Measurements from ENCODE around the gene STARD8.

The STARD8 gene

DNA sequence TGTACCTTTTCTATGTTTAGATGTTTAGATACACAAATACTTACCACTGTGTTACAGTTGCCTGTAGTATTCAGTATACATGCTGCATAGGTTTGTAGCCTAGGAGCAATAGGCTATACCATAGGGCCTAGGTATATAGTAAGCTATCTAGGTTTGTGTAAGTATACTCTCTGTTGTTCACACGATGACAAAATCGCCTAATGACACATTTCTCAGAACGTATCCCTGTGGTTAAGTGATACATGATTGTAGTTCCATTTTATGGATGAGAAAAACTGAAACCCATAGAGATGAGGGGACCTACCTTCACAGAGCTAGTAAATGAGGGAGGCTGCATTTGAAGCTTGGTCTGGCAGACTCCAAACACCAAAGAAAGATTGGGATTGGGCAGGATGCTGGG lies 102.0 kb downstream of the STARD8 start:
- TF ChIP-seq, protein P1, sequence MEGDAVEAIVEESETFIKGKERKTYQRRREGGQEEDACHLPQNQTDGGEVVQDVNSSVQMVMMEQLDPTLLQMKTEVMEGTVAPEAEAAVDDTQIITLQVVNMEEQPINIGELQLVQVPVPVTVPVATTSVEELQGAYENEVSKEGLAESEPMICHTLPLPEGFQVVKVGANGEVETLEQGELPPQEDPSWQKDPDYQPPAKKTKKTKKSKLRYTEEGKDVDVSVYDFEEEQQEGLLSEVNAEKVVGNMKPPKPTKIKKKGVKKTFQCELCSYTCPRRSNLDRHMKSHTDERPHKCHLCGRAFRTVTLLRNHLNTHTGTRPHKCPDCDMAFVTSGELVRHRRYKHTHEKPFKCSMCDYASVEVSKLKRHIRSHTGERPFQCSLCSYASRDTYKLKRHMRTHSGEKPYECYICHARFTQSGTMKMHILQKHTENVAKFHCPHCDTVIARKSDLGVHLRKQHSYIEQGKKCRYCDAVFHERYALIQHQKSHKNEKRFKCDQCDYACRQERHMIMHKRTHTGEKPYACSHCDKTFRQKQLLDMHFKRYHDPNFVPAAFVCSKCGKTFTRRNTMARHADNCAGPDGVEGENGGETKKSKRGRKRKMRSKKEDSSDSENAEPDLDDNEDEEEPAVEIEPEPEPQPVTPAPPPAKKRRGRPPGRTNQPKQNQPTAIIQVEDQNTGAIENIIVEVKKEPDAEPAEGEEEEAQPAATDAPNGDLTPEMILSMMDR (IDR thresholded peaks at IDR 0.05; ENCODE audit: extremely low read depth, insufficient read depth, missing control alignments) = no peak
- no peak for DNase-seq (ENCODE audit: low spot score)
- in situ Hi-C loops (cut with MboI; ENCODE audit: low pct_unique_long_range_greater_than_20kb, low sequenced_read_pairs, unreplicated experiment) = no loop called here

DNA sequence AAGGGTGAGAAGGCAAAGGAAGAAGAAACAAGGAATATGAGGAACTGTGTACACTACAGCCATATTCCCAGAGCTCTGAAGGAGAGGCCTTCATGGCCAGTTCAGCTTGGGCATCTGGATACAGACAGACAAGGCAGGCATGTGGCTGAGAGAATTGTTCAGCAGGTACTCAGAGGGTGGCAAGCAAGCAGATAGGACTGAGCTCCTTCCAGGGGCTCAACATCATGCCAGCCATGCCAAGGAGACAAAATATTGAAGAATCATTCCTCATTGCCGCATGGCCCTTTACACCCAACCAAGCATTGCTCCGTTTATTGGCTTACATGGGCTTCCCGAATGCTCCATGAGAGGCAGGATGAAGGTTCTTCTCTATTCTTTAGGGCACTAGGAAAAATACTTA lies 102.8 kb downstream of the STARD8 start:
- TF ChIP-seq, protein P1 (IDR thresholded peaks at IDR 0.05; ENCODE audit: extremely low read depth, insufficient read depth, missing control alignments) = no peak
- no peak for DNase-seq (ENCODE audit: low spot score)
- in situ Hi-C loops (cut with MboI; ENCODE audit: low pct_unique_long_range_greater_than_20kb, low sequenced_read_pairs, unreplicated experiment) = no loop called here

DNA sequence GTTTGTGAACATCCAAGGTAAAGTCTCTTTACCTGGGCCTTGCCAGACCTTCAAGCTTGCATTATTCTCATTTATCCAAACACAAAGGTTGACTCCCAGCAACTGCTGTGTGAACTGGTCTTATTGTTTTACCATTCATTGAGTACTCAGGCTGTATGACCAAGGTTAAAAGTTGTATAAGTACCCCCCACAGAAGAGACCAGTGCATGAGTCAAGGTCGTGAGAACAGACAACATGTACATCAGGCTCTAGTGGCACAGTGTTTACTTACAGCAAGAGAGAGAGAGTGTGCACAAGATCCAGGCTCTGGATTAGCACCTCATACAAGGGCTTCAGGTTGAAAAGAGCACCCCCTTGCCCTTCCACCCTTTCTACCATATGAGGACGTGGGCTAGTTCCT lies 103.9 kb downstream of the STARD8 start:
- in situ Hi-C loops (cut with MboI; ENCODE audit: low pct_unique_long_range_greater_than_20kb, low sequenced_read_pairs, unreplicated experiment) = no loop called here
- DNase-seq (ENCODE audit: low spot score) = no peak
- TF ChIP-seq, protein P1 (IDR thresholded peaks at IDR 0.05; ENCODE audit: extremely low read depth, insufficient read depth, missing control alignments) = no peak

DNA sequence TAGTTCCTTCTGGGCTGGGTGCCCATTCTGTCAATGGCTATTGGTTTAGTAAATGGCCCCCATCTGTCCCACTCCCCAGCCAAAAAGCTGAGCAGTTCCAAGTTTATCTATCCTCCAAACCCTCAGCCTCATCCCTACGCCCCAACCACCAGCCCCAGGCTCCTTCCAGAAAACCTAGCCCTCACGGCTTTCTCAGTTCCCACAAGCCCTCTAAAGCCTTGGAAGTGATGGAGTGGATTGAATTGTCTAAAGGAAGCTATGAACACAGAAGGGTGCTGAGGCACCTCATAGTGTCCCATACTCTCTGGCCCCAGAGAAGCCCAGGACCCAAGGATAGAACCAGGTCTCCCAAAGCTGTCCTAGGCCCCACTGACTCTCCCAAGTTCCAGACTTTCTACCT lies 105.8 kb downstream of the STARD8 start:
- DNase-seq (ENCODE audit: low spot score) = no peak
- in situ Hi-C loops (cut with MboI; ENCODE audit: low pct_unique_long_range_greater_than_20kb, low sequenced_read_pairs, unreplicated experiment) = no loop called here

DNA sequence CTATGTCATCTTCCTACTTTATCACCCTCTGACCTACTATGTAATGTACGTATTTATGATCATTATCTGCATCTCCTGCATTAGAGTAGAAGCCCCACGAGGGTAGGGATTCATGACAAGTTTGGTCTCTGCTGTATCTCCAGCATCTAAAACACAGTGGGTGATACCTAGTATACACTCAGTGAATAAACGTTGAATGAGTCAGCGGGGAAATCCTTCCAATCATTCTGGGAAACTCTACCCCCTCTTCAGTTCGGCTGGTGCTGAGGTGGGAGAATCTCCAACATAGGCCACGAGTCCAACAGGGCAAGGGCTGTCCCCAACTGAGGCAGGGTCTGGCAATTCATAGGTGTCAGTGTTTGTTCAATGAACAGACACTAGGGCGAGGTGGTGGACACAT lies 106.9 kb downstream of the STARD8 start:
- no peak for DNase-seq (ENCODE audit: low spot score)
- TF ChIP-seq, protein P1 (IDR thresholded peaks at IDR 0.05; ENCODE audit: extremely low read depth, insufficient read depth, missing control alignments) = no peak
- in situ Hi-C loops (cut with MboI; ENCODE audit: low pct_unique_long_range_greater_than_20kb, low sequenced_read_pairs, unreplicated experiment) = no loop called here

More for the DNA sequence above, 105.8 kb downstream of the STARD8 start:
- TF ChIP-seq, protein P1 (IDR thresholded peaks at IDR 0.05; ENCODE audit: extremely low read depth, insufficient read depth, missing control alignments) = no peak

DNA sequence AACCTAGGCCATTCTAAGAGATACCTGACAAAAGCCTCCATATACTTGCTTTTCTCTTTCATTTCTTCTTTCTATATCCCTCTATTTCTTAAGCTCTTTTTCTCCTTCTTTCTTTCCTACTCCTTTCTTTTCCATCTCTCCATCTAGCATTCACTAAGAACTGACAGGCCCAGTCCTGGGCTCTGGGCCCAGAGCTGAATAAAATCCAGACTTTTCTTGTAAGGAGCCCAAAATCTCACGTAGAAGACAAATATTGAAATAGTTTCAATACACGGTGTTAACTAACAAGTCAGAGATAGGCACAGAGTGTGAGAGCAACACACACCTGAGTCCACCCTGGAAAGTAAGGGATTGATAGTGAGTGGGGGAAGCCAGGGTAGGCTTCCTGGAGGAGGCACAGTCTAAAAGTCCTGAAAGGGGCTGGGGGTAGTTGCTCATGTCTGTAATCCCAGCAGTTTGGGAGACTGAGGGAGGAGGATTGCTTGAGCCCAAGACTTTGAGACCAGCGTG lies 108.2 kb downstream of the STARD8 start:
- TF ChIP-seq, protein P1 (IDR thresholded peaks at IDR 0.05; ENCODE audit: extremely low read depth, insufficient read depth, missing control alignments) = no peak
- in situ Hi-C loops (cut with MboI; ENCODE audit: low pct_unique_long_range_greater_than_20kb, low sequenced_read_pairs, unreplicated experiment) = no loop called here
- no peak for DNase-seq (ENCODE audit: low spot score)

DNA sequence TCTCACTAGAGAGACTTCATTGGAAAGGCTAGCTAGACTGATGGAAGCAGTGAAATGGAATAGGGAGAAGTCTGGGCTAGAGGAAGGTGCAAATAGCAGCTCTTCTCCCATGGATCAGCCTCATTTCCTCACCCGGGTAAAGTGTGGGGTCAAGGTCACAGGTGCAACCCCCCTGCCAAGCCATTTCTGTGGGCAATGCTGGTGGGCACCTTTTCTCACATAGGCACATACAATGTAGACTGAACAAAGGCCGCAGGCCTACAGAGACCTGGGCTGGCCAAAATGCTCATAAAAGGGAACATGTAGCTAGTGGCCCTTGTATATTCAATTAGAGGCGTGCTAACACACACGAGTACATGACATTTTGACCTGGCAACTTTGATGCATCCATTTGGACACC lies 109.9 kb downstream of the STARD8 start:
- in situ Hi-C loops (cut with MboI; ENCODE audit: low pct_unique_long_range_greater_than_20kb, low sequenced_read_pairs, unreplicated experiment) = no loop called here
- TF ChIP-seq, protein P1 (IDR thresholded peaks at IDR 0.05; ENCODE audit: extremely low read depth, insufficient read depth, missing control alignments) = no peak
- no peak for DNase-seq (ENCODE audit: low spot score)
